Measurements from ENCODE around the gene CCDC127.

CCDC127 gene

GRCh38 chr5:174876-175465 lies 43.0 kb downstream of the CCDC127 start:
- TF ChIP-seq MAX (IDR thresholded peaks at IDR 0.05) (no peak), CEBPB (IDR thresholded peaks at IDR 0.05) (no peak), TEAD4 (IDR thresholded peaks at IDR 0.05) (no peak), CREB1 (IDR thresholded peaks at IDR 0.05; ENCODE audit: low read depth) (no peak), NFIC (IDR thresholded peaks at IDR 0.05) (no peak), ZBTB7A (IDR thresholded peaks at IDR 0.05; ENCODE audit: low read depth) (no peak), FOXM1 (IDR thresholded peaks at IDR 0.05; ENCODE audit: borderline replicate concordance, low read depth) (no peak), TCF12 (IDR thresholded peaks at IDR 0.05; ENCODE audit: low read depth) (no peak), RAD21 (IDR thresholded peaks at IDR 0.05; ENCODE audit: low read depth) (no peak), USF1 (IDR thresholded peaks at IDR 0.05) (no peak), EGR1 (IDR thresholded peaks at IDR 0.05) (no peak)

GRCh38 chr5:174291-174600 lies 43.7 kb downstream of the CCDC127 start:
- TF ChIP-seq ZBTB7A (IDR thresholded peaks at IDR 0.05; ENCODE audit: low read depth) (no peak), CREB1 (IDR thresholded peaks at IDR 0.05; ENCODE audit: low read depth) (no peak), MAX (IDR thresholded peaks at IDR 0.05) (no peak), TEAD4 (IDR thresholded peaks at IDR 0.05) (no peak), FOXM1 (IDR thresholded peaks at IDR 0.05; ENCODE audit: borderline replicate concordance, low read depth) (no peak)

- TF ChIP-seq EP300 (IDR thresholded peaks at IDR 0.05; ENCODE audit: borderline replicate concordance) (no peak), TCF12 (IDR thresholded peaks at IDR 0.05; ENCODE audit: low read depth) (no peak), RAD21 (IDR thresholded peaks at IDR 0.05; ENCODE audit: low read depth) (no peak), EGR1 (IDR thresholded peaks at IDR 0.05) (no peak), REST (IDR thresholded peaks at IDR 0.05; ENCODE audit: low read depth) (no peak), ZBTB7A (IDR thresholded peaks at IDR 0.05; ENCODE audit: low read depth) (no peak), TAF1 (IDR thresholded peaks at IDR 0.05; ENCODE audit: low read depth) (no peak), MAX (IDR thresholded peaks at IDR 0.05) (no peak), TEAD4 (IDR thresholded peaks at IDR 0.05) (no peak), FOXM1 (IDR thresholded peaks at IDR 0.05; ENCODE audit: borderline replicate concordance, low read depth) (no peak), CEBPB (IDR thresholded peaks at IDR 0.05) (no peak)
Measured at GRCh38 chr5:173392-174290, 44.3 kb downstream of the CCDC127 start.

- no peak for TF ChIP-seq FOXM1 (IDR thresholded peaks at IDR 0.05; ENCODE audit: borderline replicate concordance, low read depth)
- TF ChIP-seq EP300 (IDR thresholded peaks at IDR 0.05; ENCODE audit: borderline replicate concordance), result no peak
- no peak for TF ChIP-seq CEBPB (IDR thresholded peaks at IDR 0.05)
Measured at GRCh38 chr5:172841-173251, 45.1 kb downstream of the CCDC127 start.

GRCh38 chr5:172421-172820 lies 45.5 kb downstream of the CCDC127 start:
- no peak for TF ChIP-seq EGR1 (IDR thresholded peaks at IDR 0.05)
- no peak for TF ChIP-seq NFIC (IDR thresholded peaks at IDR 0.05)
- TF ChIP-seq REST (IDR thresholded peaks at IDR 0.05; ENCODE audit: low read depth), result no peak
- no peak for TF ChIP-seq ZBTB7A (IDR thresholded peaks at IDR 0.05; ENCODE audit: low read depth)
- TF ChIP-seq CEBPB (IDR thresholded peaks at IDR 0.05), result no peak
- no peak for TF ChIP-seq RAD21 (IDR thresholded peaks at IDR 0.05; ENCODE audit: low read depth)
- no peak for TF ChIP-seq TCF12 (IDR thresholded peaks at IDR 0.05; ENCODE audit: low read depth)
- no peak for TF ChIP-seq TAF1 (IDR thresholded peaks at IDR 0.05; ENCODE audit: low read depth)
- TF ChIP-seq CREB1 (IDR thresholded peaks at IDR 0.05; ENCODE audit: low read depth), result no peak

- TF ChIP-seq FOXM1 (IDR thresholded peaks at IDR 0.05; ENCODE audit: borderline replicate concordance, low read depth) (no peak), CREB1 (IDR thresholded peaks at IDR 0.05; ENCODE audit: low read depth) (no peak), MAX (IDR thresholded peaks at IDR 0.05) (no peak), TCF12 (IDR thresholded peaks at IDR 0.05; ENCODE audit: low read depth) (no peak), USF1 (IDR thresholded peaks at IDR 0.05) (no peak), EP300 (IDR thresholded peaks at IDR 0.05; ENCODE audit: borderline replicate concordance) (no peak), RAD21 (IDR thresholded peaks at IDR 0.05; ENCODE audit: low read depth) (no peak), YY1 (IDR thresholded peaks at IDR 0.05; ENCODE audit: low read depth) (no peak), CEBPB (IDR thresholded peaks at IDR 0.05) (no peak), NFIC (IDR thresholded peaks at IDR 0.05) (no peak), REST (IDR thresholded peaks at IDR 0.05; ENCODE audit: low read depth) (no peak), EGR1 (IDR thresholded peaks at IDR 0.05) (no peak), TAF1 (IDR thresholded peaks at IDR 0.05; ENCODE audit: low read depth) (no peak), TEAD4 (IDR thresholded peaks at IDR 0.05) (no peak), ZBTB7A (IDR thresholded peaks at IDR 0.05; ENCODE audit: low read depth) (no peak)
Measured at GRCh38 chr5:171801-172331, 46.1 kb downstream of the CCDC127 start.
